ENCODE data around the gene SH3TC2.

- TF ChIP-seq CTCF (IDR thresholded peaks at IDR 0.05) (no peak), EP300 (IDR thresholded peaks at IDR 0.05) (no peak), POLR2A (IDR thresholded peaks at IDR 0.05) (no peak)
Measured at GRCh38 chr5:149110406-149110805, 47.5 kb upstream of the SH3TC2 start.
